ENCODE data around the gene CACNA1E.

DNA sequence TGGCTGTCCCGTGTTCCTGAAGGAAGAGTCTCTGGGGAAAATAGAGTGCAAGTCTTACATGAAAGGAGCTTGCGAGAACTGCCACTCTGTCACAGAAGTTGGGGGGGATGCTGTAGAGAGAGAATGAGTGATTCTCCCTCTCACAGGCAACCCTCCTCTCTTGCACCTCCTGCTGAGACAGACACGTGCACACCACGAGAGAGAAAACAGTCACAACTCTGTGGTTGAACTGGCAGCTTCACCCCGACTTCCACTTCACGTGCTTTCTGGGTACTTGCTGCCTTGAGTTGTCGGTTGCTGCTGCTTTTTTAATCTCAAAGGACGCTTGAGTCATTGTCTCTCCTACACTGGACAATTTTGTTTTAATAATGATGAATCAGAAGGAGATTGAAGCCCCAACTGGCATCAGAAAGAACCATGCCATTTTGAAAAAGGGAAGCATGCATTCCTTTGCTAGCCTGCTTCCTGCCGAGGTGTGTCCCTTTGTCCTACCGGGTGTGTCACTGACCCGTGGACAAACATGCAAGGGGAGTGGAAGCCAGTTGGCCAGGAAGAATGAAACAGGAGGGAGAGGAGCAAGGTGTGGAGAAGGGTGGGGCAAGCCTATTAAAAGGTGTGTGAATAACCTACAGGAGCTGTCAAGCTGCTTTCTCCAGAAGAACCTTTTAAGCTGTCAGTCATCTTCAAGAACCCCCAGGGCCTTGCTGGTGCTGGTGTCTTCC lies 164.2 kb downstream of the CACNA1E start:
- TF ChIP-seq, protein P1, sequence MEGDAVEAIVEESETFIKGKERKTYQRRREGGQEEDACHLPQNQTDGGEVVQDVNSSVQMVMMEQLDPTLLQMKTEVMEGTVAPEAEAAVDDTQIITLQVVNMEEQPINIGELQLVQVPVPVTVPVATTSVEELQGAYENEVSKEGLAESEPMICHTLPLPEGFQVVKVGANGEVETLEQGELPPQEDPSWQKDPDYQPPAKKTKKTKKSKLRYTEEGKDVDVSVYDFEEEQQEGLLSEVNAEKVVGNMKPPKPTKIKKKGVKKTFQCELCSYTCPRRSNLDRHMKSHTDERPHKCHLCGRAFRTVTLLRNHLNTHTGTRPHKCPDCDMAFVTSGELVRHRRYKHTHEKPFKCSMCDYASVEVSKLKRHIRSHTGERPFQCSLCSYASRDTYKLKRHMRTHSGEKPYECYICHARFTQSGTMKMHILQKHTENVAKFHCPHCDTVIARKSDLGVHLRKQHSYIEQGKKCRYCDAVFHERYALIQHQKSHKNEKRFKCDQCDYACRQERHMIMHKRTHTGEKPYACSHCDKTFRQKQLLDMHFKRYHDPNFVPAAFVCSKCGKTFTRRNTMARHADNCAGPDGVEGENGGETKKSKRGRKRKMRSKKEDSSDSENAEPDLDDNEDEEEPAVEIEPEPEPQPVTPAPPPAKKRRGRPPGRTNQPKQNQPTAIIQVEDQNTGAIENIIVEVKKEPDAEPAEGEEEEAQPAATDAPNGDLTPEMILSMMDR (conservative IDR thresholded peaks at IDR 0.05; ENCODE audit: low read length): no peak
- no peak for TF ChIP-seq EZH2phosphoT487 (IDR thresholded peaks at IDR 0.05; ENCODE audit: borderline replicate concordance)

Measured in Loucy (cell line).